Neural cell (in vitro differentiated cells): ENCODE results near the gene NAP1L1. TPM values are rescaled to one million over a fixed set of nuclear protein-coding genes. Genes with fewer than 3 reads are reported as not detected.

ENCODE experiments used
- H2AFZ ChIP-seq: fragments of 200-600, 300-800 bp; sonication (generic), shearing (Covaris generic); 2 replicates; pipeline ENCODE4 v1.6.0; 2014; ENCODE audit warnings: low read depth, mild to moderate bottlenecking, antibody characterized with exemption, low read length, moderate library complexity
- H3F3A ChIP-seq: fragments of 200-600 bp; shearing (Covaris generic); 2 replicates; pipeline ENCODE4 v1.6.1; 2016; ENCODE audit warnings: mild to moderate bottlenecking, moderate library complexity, mixed read lengths, antibody characterized with exemption, low read length; ENCODE audit not compliant: insufficient read depth, poor library complexity, severe bottlenecking
- H3K27ac ChIP-seq: fragments of 200-600, 300-800 bp; sonication (generic), shearing (Covaris generic); 2 replicates; pipeline ENCODE4 v1.5.1; 2014; ENCODE audit warnings: mild to moderate bottlenecking, low read length, moderate library complexity
- H3K27me3 ChIP-seq: fragments of 300-800, 200-600 bp; sonication (generic), shearing (Covaris generic); 2 replicates; pipeline ENCODE4 v1.6.0; 2014; ENCODE audit warnings: mild to moderate bottlenecking, low read depth, low read length, moderate library complexity; ENCODE audit not compliant: insufficient read depth
- H3K36me3 ChIP-seq: fragments of 300-800, 200-600 bp; sonication (generic), shearing (Covaris generic); 2 replicates; pipeline ENCODE4 v1.5.1; 2014; ENCODE audit warnings: mild to moderate bottlenecking, antibody characterized with exemption, low read length, moderate library complexity; ENCODE audit not compliant: insufficient read depth
- H3K4me2 ChIP-seq: fragments of 300-800, 200-600 bp; sonication (generic), shearing (Covaris generic); 2 replicates; pipeline ENCODE4 v1.6.0; 2014; ENCODE audit warnings: mild to moderate bottlenecking, low read length
- H3K4me3 ChIP-seq: fragments of 300-800, 200-600 bp; sonication (generic), shearing (Covaris generic); 2 replicates; pipeline ENCODE4 v1.5.1; 2014; ENCODE audit warnings: mild to moderate bottlenecking, low read length, moderate library complexity
- H3K79me2 ChIP-seq: fragments of 200-600 bp; shearing (Covaris generic); replicated peaks from 2 replicates; pipeline ENCODE4 v1.6.0; 2014; ENCODE audit warnings: mild to moderate bottlenecking, low read length, moderate library complexity; ENCODE audit not compliant: insufficient read depth
- H3K9ac ChIP-seq: fragments of 300-800, 200-600 bp; sonication (generic), shearing (Covaris generic); 2 replicates; pipeline ENCODE4 v1.6.1; 2016; ENCODE audit warnings: mild to moderate bottlenecking, low read length, mixed read lengths
- H3K9me2 ChIP-seq: fragments of 200-600 bp; shearing (Covaris generic); 2 replicates; pipeline ENCODE4 v1.6.1; 2016; ENCODE audit warnings: mild to moderate bottlenecking, low read length, mixed read lengths; ENCODE audit not compliant: insufficient read depth
- H3K9me3 ChIP-seq: fragments of 200-600, 300-800 bp; sonication (generic), shearing (Covaris generic); 2 replicates; pipeline ENCODE4 v1.6.1; 2016; ENCODE audit warnings: mild to moderate bottlenecking, mixed run types, low read length, moderate library complexity, mixed read lengths
- H4K20me1 ChIP-seq: fragments of 200-600 bp; shearing (Covaris generic); 2 replicates; pipeline ENCODE4 v1.6.1; 2016; ENCODE audit warnings: mild to moderate bottlenecking, mixed run types; ENCODE audit not compliant: insufficient read depth
- EP300 ChIP-seq: fragments of 450-650 bp; conservative IDR thresholded peaks from 2 replicates; pipeline ENCODE4 v1.6.1; 2014; ENCODE audit warnings: antibody characterized with exemption, mild to moderate bottlenecking, moderate library complexity; ENCODE audit not compliant: poor library complexity, severe bottlenecking
- EZH2 ChIP-seq: fragments of 200-600, 300-800 bp; shearing (Covaris generic), sonication (generic); IDR thresholded peaks from 2 replicates; pipeline ENCODE4 v1.6.1; 2014; ENCODE audit warnings: antibody characterized with exemption, low read length, borderline replicate concordance, mild to moderate bottlenecking; ENCODE audit not compliant: insufficient read depth, poor library complexity, severe bottlenecking
- MXI1 ChIP-seq: fragments of 450-650 bp; conservative IDR thresholded peaks from 2 replicates; pipeline ENCODE4 v1.6.1; 2014; ENCODE audit warnings: antibody characterized with exemption, mild to moderate bottlenecking; ENCODE audit not compliant: poor library complexity, severe bottlenecking
- POLR2AphosphoS5 ChIP-seq: IDR thresholded peaks from 2 replicates; pipeline ENCODE4 v1.6.1; 2012
- RAD21 ChIP-seq: fragments of 450-650 bp; conservative IDR thresholded peaks from 2 replicates; pipeline ENCODE4 v1.6.1; 2014; ENCODE audit warnings: antibody characterized with exemption, mild to moderate bottlenecking, moderate library complexity
- REST ChIP-seq: IDR thresholded peaks from 2 replicates; pipeline ENCODE4 v1.6.1; 2012; ENCODE audit warnings: borderline replicate concordance
- SMC3 ChIP-seq: fragments of 450-650 bp; conservative IDR thresholded peaks from 2 replicates; pipeline ENCODE4 v1.6.1; 2014; ENCODE audit warnings: antibody characterized with exemption, mild to moderate bottlenecking, moderate library complexity; ENCODE audit not compliant: poor library complexity
- TAF1 ChIP-seq: IDR thresholded peaks from 2 replicates; pipeline ENCODE4 v1.6.1; 2012; ENCODE audit warnings: low read depth
- polyA plus RNA-seq: library from polyadenylated mRNA; depleted of rRNA; stranded (reverse); fragments of >200 nt; gene quantifications from 2 replicates; pipeline ENCODE4 v1.2.3, GENCODE V29; 2014
- TF ChIP-seq, protein P1 (sequence below): fragments of 450-650 bp; IDR thresholded peaks from 2 replicates; pipeline ENCODE4 v1.5.1; 2014; ENCODE audit warnings: antibody characterized with exemption, mild to moderate bottlenecking, moderate library complexity; ENCODE audit not compliant: poor library complexity, severe bottlenecking

Gene NAP1L1
- polyA plus RNA-seq, 1 donor from 2014 or later = 359 TPM

GRCh38 chr12:76074701-76075336 lies 9.7 kb downstream of the NAP1L1 start:
- no peak overlapping the region for H3K9ac ChIP-seq
- no peaks in the 10 kb centered on the region for H3K9me3 ChIP-seq
- TF ChIP-seq EZH2 (no peak), SMC3 (no peak), MXI1 (no peak), TAF1 (no peak), RAD21 (no peak), EP300 (no peak), REST (no peak), POLR2AphosphoS5 (no peak)
- TF ChIP-seq, protein P1, sequence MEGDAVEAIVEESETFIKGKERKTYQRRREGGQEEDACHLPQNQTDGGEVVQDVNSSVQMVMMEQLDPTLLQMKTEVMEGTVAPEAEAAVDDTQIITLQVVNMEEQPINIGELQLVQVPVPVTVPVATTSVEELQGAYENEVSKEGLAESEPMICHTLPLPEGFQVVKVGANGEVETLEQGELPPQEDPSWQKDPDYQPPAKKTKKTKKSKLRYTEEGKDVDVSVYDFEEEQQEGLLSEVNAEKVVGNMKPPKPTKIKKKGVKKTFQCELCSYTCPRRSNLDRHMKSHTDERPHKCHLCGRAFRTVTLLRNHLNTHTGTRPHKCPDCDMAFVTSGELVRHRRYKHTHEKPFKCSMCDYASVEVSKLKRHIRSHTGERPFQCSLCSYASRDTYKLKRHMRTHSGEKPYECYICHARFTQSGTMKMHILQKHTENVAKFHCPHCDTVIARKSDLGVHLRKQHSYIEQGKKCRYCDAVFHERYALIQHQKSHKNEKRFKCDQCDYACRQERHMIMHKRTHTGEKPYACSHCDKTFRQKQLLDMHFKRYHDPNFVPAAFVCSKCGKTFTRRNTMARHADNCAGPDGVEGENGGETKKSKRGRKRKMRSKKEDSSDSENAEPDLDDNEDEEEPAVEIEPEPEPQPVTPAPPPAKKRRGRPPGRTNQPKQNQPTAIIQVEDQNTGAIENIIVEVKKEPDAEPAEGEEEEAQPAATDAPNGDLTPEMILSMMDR = no peak
- no peaks in the 10 kb centered on the region for H3F3A ChIP-seq
- H3K79me2 ChIP-seq = peaks cover 100% of the 10 kb centered on the region
- H3K4me2 ChIP-seq = no peak overlapping the region
- H3K27me3 ChIP-seq = no peaks in the 10 kb centered on the region
- H2AFZ ChIP-seq = no peak overlapping the region
- no peaks in the 10 kb centered on the region for H3K9me2 ChIP-seq
- H3K27ac ChIP-seq = no peak overlapping the region
- H3K4me3 ChIP-seq = no peak overlapping the region
- peaks cover 5% of the 10 kb centered on the region for H3K36me3 ChIP-seq
- H4K20me1 ChIP-seq = no peaks in the 10 kb centered on the region

DNA sequence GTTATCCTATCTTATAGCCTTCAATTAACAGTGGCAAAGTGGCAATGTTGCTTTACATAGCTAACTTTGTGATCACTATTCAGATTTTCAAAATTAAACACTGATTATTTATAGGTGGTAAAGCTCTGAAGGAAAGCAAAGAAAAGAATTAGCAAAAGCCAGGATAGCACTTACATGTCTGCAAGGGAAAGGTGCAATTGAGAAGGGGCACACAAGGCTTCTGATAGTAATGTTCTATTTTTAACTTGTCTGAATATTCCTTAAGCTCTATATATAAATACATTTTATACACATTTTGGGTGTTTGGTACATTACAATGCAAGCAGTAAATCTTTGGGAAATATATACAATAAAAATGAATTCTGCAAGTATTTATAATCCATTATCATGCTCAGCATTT lies 10.9 kb downstream of the NAP1L1 start:
- H3K9me3 ChIP-seq = no peaks in the 10 kb centered on the region
- H3F3A ChIP-seq = no peaks in the 10 kb centered on the region
- no peak overlapping the region for H3K9ac ChIP-seq
- H3K36me3 ChIP-seq = peaks cover 5% of the 10 kb centered on the region
- no peaks in the 10 kb centered on the region for H3K27me3 ChIP-seq
- no peaks in the 10 kb centered on the region for H4K20me1 ChIP-seq
- H3K79me2 ChIP-seq = peaks cover 100% of the 10 kb centered on the region
- H3K9me2 ChIP-seq = no peaks in the 10 kb centered on the region
- no peak overlapping the region for H3K27ac ChIP-seq
- H3K4me2 ChIP-seq = no peak overlapping the region
- TF ChIP-seq MXI1 (no peak), EP300 (no peak), REST (no peak), TAF1 (no peak), RAD21 (no peak), POLR2AphosphoS5 (no peak), SMC3 (no peak), EZH2 (no peak)
- TF ChIP-seq, protein P1 = no peak
- H3K4me3 ChIP-seq = no peak overlapping the region
- no peak overlapping the region for H2AFZ ChIP-seq
